GM18909 (cell line): ENCODE measurements around the gene ASIC2.

Experiments used
- ATAC-seq: cut with Tn5 transposase; IDR thresholded peaks from one replicate; pipeline ENCODE4 v1.9.1; 2021; ENCODE audit warnings: mild to moderate bottlenecking; ENCODE audit not compliant: unreplicated experiment, poor library complexity

Gene ASIC2

GRCh38 chr17:33258296-33258695 is 34.8 kb downstream of the ASIC2 start:
- no peak for ATAC-seq

- no peak for ATAC-seq
Measured at GRCh38 chr17:33245183-33245582, 47.9 kb downstream of the ASIC2 start.

- no peak for ATAC-seq
Measured at GRCh38 chr17:33243732-33244131, 49.4 kb downstream of the ASIC2 start.

- ATAC-seq: no peak
Measured at GRCh38 chr17:33242375-33243124, 50.5 kb downstream of the ASIC2 start.

- ATAC-seq: no peak
Measured at GRCh38 chr17:33241390-33241789, 51.7 kb downstream of the ASIC2 start.

GRCh38 chr17:33240362-33240761 is 52.7 kb downstream of the ASIC2 start:
- ATAC-seq: no peak

- no peak for ATAC-seq
Measured at GRCh38 chr17:33239702-33240101, 53.4 kb downstream of the ASIC2 start.

GRCh38 chr17:33234930-33235685 is 58.0 kb downstream of the ASIC2 start:
- no peak for ATAC-seq

- ATAC-seq: no peak
Measured at GRCh38 chr17:33234233-33234632, 58.9 kb downstream of the ASIC2 start.

GRCh38 chr17:33233811-33234177 is 59.3 kb downstream of the ASIC2 start:
- no peak for ATAC-seq

GRCh38 chr17:33229499-33229898 is 63.6 kb downstream of the ASIC2 start:
- ATAC-seq: no peak

- no peak for ATAC-seq
Measured at GRCh38 chr17:33229028-33229427, 64.1 kb downstream of the ASIC2 start.

GRCh38 chr17:33228548-33228947 is 64.5 kb downstream of the ASIC2 start:
- no peak for ATAC-seq

GRCh38 chr17:33227911-33228310 is 65.2 kb downstream of the ASIC2 start:
- ATAC-seq: no peak

- no peak for ATAC-seq
Measured at GRCh38 chr17:33225994-33226393, 67.1 kb downstream of the ASIC2 start.

- no peak for ATAC-seq
Measured at GRCh38 chr17:33225509-33225908, 67.6 kb downstream of the ASIC2 start.

- ATAC-seq: no peak
Measured at GRCh38 chr17:33220036-33220435, 73.1 kb downstream of the ASIC2 start.

- ATAC-seq: no peak
Measured at GRCh38 chr17:33218698-33219601, 74.1 kb downstream of the ASIC2 start.

- no peak for ATAC-seq
Measured at GRCh38 chr17:33217891-33218290, 75.2 kb downstream of the ASIC2 start.

- no peak for ATAC-seq
Measured at GRCh38 chr17:33214996-33215395, 78.1 kb downstream of the ASIC2 start.

- no peak for ATAC-seq
Measured at GRCh38 chr17:33210285-33210684, 82.8 kb downstream of the ASIC2 start.
